ENCODE results near the gene RFTN1.
"Not testable (repeated sequence)": the region's sequence is repeated elsewhere in the genome, so short reads cannot be mapped to it uniquely, and the experiment has no call there.

RFTN1 gene

GRCh38 chr3:16506451-16506850 lies 7.0 kb downstream of the RFTN1 start:
- DNase-seq = no peak

- no peak for DNase-seq
These were observed 8.8 kb downstream of the RFTN1 start for GRCh38 chr3:16504692-16505091.

GRCh38 chr3:16504242-16504641 lies 9.3 kb downstream of the RFTN1 start:
- DNase-seq = no peak

GRCh38 chr3:16503191-16503776 lies 10.2 kb downstream of the RFTN1 start:
- no peak for DNase-seq

- no peak for DNase-seq
These were observed 11.1 kb downstream of the RFTN1 start for GRCh38 chr3:16502347-16502908.

GRCh38 chr3:16501376-16501775 lies 12.1 kb downstream of the RFTN1 start:
- no peak for DNase-seq

GRCh38 chr3:16500911-16501310 lies 12.6 kb downstream of the RFTN1 start:
- no peak for DNase-seq

GRCh38 chr3:16500093-16500492 lies 13.4 kb downstream of the RFTN1 start:
- no peak for DNase-seq

- DNase-seq = no peak
These were observed 14.1 kb downstream of the RFTN1 start for GRCh38 chr3:16499351-16499750.

GRCh38 chr3:16498130-16498890 lies 15.2 kb downstream of the RFTN1 start:
- no peak for DNase-seq

- DNase-seq = no peak
These were observed 16.9 kb downstream of the RFTN1 start for GRCh38 chr3:16496408-16497222.

GRCh38 chr3:16496008-16496407 lies 17.5 kb downstream of the RFTN1 start:
- peak; percentile 20 for DNase-seq

GRCh38 chr3:16494814-16495431 lies 18.6 kb downstream of the RFTN1 start:
- DNase-seq = no peak

- DNase-seq = no peak
These were observed 19.4 kb downstream of the RFTN1 start for GRCh38 chr3:16494094-16494493.

GRCh38 chr3:16490062-16490619 lies 23.4 kb downstream of the RFTN1 start:
- no peak for DNase-seq

GRCh38 chr3:16489326-16490061 lies 24.0 kb downstream of the RFTN1 start:
- not testable (repeated sequence) for DNase-seq

GRCh38 chr3:16488637-16489036 lies 24.9 kb downstream of the RFTN1 start:
- no peak for DNase-seq

- DNase-seq = no peak
These were observed 25.9 kb downstream of the RFTN1 start for GRCh38 chr3:16487511-16488175.

GRCh38 chr3:16486951-16487480 lies 26.5 kb downstream of the RFTN1 start:
- DNase-seq = no peak

- no peak for DNase-seq
These were observed 27.3 kb downstream of the RFTN1 start for GRCh38 chr3:16486201-16486600.

GRCh38 chr3:16485395-16485992 lies 28.0 kb downstream of the RFTN1 start:
- DNase-seq = no peak
